HCT116 (cell line): Measurements from ENCODE around the gene ACAP2. TPM values are rescaled to one million over a fixed set of nuclear protein-coding genes. Genes with fewer than 3 reads are reported as not detected.

ENCODE experiments used
- ATAC-seq: fragments of 200-7000 bp; cut with Tn5 transposase; 2 replicates; pipeline ENCODE4 v1.9.1; 2020; ENCODE audit warnings: mild to moderate bottlenecking, moderate library complexity
- BruUV-seq: library from RNA; stranded (reverse); fragments of 400-500 nt; replicated peaks from 2 replicates; lab custom pipeline; 2021; lab: Mats Ljungman, UMichigan
- CTCF ChIA-PET: fragments of 300-600 bp; sonication (Branson Sonifier 250); formaldehyde crosslinking; loops from one replicate; lab custom pipeline; 2021; ENCODE audit warnings: antibody characterized with exemption; lab: Charles Lee
- POLR2A ChIA-PET: fragments of 300-600, 350-600 bp; sonication (Branson Sonifier 250); formaldehyde crosslinking; loops from one replicate; lab custom pipeline; 2021; ENCODE audit warnings: antibody characterized with exemption; lab: Charles Lee
- RAD21 ChIA-PET, 2 experiments: fragments of 300-600 bp; sonication (Branson Sonifier 250); formaldehyde crosslinking; loops; one replicate each; lab custom pipeline; 2023; ENCODE audit warnings: low total read pairs in 2 of 2; ENCODE audit not compliant: uncharacterized antibody in 2 of 2, unreplicated experiment in 2 of 2, low non-redundant PET in 1 of 2; lab: Charles Lee
- DNase-seq: peaks from one replicate; pipeline ENCODE4 v3.0.0-alpha.2; 2010; ENCODE audit warnings: low read depth, low spot score
- H2AFZ ChIP-seq: fragments of 200-600 bp; shearing (Covaris generic), sonication (generic); 2 replicates; pipeline ENCODE4 v1.6.1; 2017; ENCODE audit warnings: low read depth, mixed run types, mixed read lengths, antibody characterized with exemption, low read length; ENCODE audit not compliant: poor library complexity, severe bottlenecking
- H3K27ac ChIP-seq: 2 replicates; pipeline ENCODE4 v1.5.1; 2012; ENCODE audit warnings: low read depth, low read length
- H3K27me3 ChIP-seq: fragments of 200-600 bp; sonication (generic); 2 replicates; pipeline ENCODE4 v1.6.1; 2016; ENCODE audit warnings: mixed run types, low read length, mixed read lengths; ENCODE audit not compliant: insufficient read depth
- H3K36me3 ChIP-seq, 2 experiments: fragments of 200-500 bp in 1 of 2; fragments of 200-600 bp in 1 of 2; sonication (Bioruptor generic) in 1 of 2; sonication (generic) in 1 of 2; 2 replicates each; pipeline versions ENCODE4 v1.5.1 to v1.6.1; 2014 to 2016; ENCODE audit warnings: low read length in 2 of 2, inconsistent platforms in 1 of 2, mixed read lengths in 1 of 2, mixed run types in 1 of 2; ENCODE audit not compliant: insufficient read depth in 2 of 2, control insufficient read depth in 1 of 2
- H3K4me1 ChIP-seq, 2 experiments: fragments of 200-600 bp in 1 of 2; sonication (generic) in 1 of 2; 2 replicates each; pipeline versions ENCODE4 v1.5.1 to v1.6.1; 2012 to 2017; ENCODE audit warnings: low read length in 2 of 2, inconsistent platforms in 1 of 2, mild to moderate bottlenecking in 1 of 2, mixed read lengths in 1 of 2, mixed run types in 1 of 2, moderate library complexity in 1 of 2; ENCODE audit not compliant: insufficient read depth in 2 of 2, control insufficient read depth in 1 of 2
- H3K4me2 ChIP-seq: fragments of 200-600 bp; sonication (generic); 2 replicates; pipeline ENCODE4 v1.6.1; 2017; ENCODE audit warnings: mixed run types, low read length, mixed read lengths
- H3K4me3 ChIP-seq, 2 experiments: fragments of 200-600 bp in 1 of 2; sonication (generic) in 1 of 2; replicated peaks in 1 of 2; 2 replicates each; pipeline ENCODE4 v1.5.1; 2011 to 2016; ENCODE audit warnings: low read length in 2 of 2, control low read depth in 1 of 2, low read depth in 1 of 2, mild to moderate bottlenecking in 1 of 2, mixed read lengths in 1 of 2, mixed run types in 1 of 2
- H3K79me2 ChIP-seq: fragments of 200-600 bp; sonication (generic); 2 replicates; pipeline ENCODE4 v1.6.1; 2017; ENCODE audit warnings: mild to moderate bottlenecking, mixed run types, low read length, moderate library complexity, mixed read lengths; ENCODE audit not compliant: insufficient read depth
- H3K9ac ChIP-seq: fragments of 200-600 bp; sonication (generic); 2 replicates; pipeline ENCODE4 v1.6.1; 2016; ENCODE audit warnings: low read length, mixed read lengths
- H3K9me2 ChIP-seq: fragments of 200-600 bp; sonication (generic), shearing (Covaris generic); 2 replicates; pipeline ENCODE4 v1.6.1; 2017; ENCODE audit warnings: mixed run types, mild to moderate bottlenecking, moderate library complexity; ENCODE audit not compliant: insufficient read depth
- H3K9me3 ChIP-seq, 2 experiments: fragments of 200-500 bp in 1 of 2; fragments of 200-600 bp in 1 of 2; sonication (Bioruptor generic) in 1 of 2; sonication (generic) in 1 of 2; 2 replicates each; pipeline ENCODE4 v1.6.1; 2014 to 2017; ENCODE audit warnings: low read length in 2 of 2, mixed read lengths in 2 of 2, inconsistent platforms in 1 of 2, low read depth in 1 of 2, mild to moderate bottlenecking in 1 of 2, mixed run types in 1 of 2, moderate library complexity in 1 of 2; ENCODE audit not compliant: control insufficient read depth in 1 of 2, insufficient read depth in 1 of 2
- H4K20me1 ChIP-seq: fragments of 200-600 bp; sonication (generic), shearing (Covaris generic); 2 replicates; pipeline ENCODE4 v1.6.1; 2017; ENCODE audit warnings: mixed run types, mild to moderate bottlenecking, moderate library complexity; ENCODE audit not compliant: insufficient read depth
- POLR2AphosphoS5 ChIP-seq: IDR thresholded peaks from 2 replicates; pipeline ENCODE4 v1.6.1; 2011; ENCODE audit warnings: mild to moderate bottlenecking, low read depth, low read length, moderate library complexity
- intact Hi-C: fragments of 100-400 bp; cut with micrococcal nuclease; formaldehyde crosslinking; loops from 2 replicates; pipeline ENCODE4 v1.10.0; 2022
- total RNA-seq: library from RNA; stranded (reverse); gene quantifications from one replicate; pipeline ENCODE4 v1.2.1, GENCODE V29; 2021; ENCODE audit not compliant: unreplicated experiment
- TF ChIP-seq, protein P1 (sequence below): IDR thresholded peaks from 2 replicates; pipeline ENCODE4 v1.6.1; 2011; ENCODE audit warnings: mild to moderate bottlenecking, low read length, moderate library complexity; ENCODE audit not compliant: insufficient replicate concordance; ENCODE audit errors: extremely low read depth
- TF ChIP-seq, protein P2 (sequence below): IDR thresholded peaks from 2 replicates; pipeline ENCODE4 v1.6.1; 2012
- TF ChIP-seq, protein P3 (sequence below), 3 experiments: fragments of 200-600 bp in 1 of 3; sonication (generic) in 1 of 3; IDR thresholded peaks in 2 of 3; conservative IDR thresholded peaks in 1 of 3; 2 replicates each; pipeline ENCODE4 v1.5.1; 2012 to 2017; ENCODE audit warnings: low read depth in 2 of 3, low read length in 2 of 3, antibody characterized with exemption in 1 of 3, borderline replicate concordance in 1 of 3, control low read depth in 1 of 3, mild to moderate bottlenecking in 1 of 3, mixed read lengths in 1 of 3, mixed run types in 1 of 3, moderate library complexity in 1 of 3; ENCODE audit not compliant: insufficient read depth in 1 of 3

Gene ACAP2
- total RNA-seq, 1 experiment from 2014 or later: 43.0 TPM

DNA sequence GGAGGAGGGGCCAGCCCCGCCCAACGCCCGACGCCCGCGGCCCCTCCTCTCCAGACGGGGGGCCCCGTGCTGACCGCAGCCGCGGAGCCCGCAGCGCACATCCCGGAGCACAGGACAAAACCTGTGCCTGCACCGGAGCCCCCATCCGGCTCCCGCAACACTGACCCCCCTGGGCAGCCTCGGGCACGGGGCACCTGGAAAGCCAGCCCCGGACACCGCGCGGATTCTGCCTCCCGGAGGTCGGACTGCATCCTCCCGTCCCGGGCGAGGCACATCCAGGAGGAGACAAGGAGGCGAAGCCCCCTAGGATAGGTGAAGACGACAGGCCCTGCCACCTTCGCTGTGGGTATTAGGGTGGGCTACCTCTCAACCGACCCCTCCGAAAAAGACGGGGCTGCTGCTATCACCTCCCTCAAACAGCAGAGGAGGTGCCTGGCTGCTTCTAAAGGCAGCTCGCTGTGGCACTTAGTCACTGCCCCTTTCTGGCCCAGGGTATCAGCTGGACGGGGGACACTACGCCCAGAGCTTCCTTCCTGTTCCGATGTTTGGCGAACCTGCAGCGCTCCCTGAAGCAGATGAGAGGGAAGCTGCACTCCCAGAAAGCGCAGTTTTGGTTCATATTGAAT, 182.4 kb downstream of the ACAP2 start:
- Histone ChIP-seq H3K9ac (peak overlapping the region; percentile 56), H4K20me1 (no peaks in the 10 kb centered on the region), H3K4me2 (peak overlapping the region; percentile 92), H3K9me2 (no peaks in the 10 kb centered on the region), H3K27me3 (no peaks in the 10 kb centered on the region), H3K9me3 (no peaks in the 10 kb centered on the region), H3K36me3 (no peaks in the 10 kb centered on the region), H3K4me1 (peaks cover 19 to 28% of the 10 kb centered on the region in 2 experiments), H2AFZ (no peak overlapping the region), H3K79me2 (peaks cover 13% of the 10 kb centered on the region), H3K27ac (peak overlapping the region; percentile 92; the same call in 1 of the 2 replicates), H3K4me3 (peak overlapping the region; percentile 42 to 66)
- no TSS peak for BruUV-seq
- RAD21 ChIA-PET: interaction anchor here (1.0 to 1.5 kb wide), 2 partner anchors 578 kb away, joined by 4 to 5 read pairs; no protein-coding TSS in a partner anchor
- CTCF ChIA-PET: interaction anchor here (0.5 to 3.7 kb wide), 4 partner anchors 10 to 588 kb away, joined by 4 to 18 read pairs (median 10); partner anchors contain the start of genes LSG1 and XXYLT1
- no peak for DNase-seq
- POLR2A ChIA-PET: no interaction called here
- TF ChIP-seq, protein P1, sequence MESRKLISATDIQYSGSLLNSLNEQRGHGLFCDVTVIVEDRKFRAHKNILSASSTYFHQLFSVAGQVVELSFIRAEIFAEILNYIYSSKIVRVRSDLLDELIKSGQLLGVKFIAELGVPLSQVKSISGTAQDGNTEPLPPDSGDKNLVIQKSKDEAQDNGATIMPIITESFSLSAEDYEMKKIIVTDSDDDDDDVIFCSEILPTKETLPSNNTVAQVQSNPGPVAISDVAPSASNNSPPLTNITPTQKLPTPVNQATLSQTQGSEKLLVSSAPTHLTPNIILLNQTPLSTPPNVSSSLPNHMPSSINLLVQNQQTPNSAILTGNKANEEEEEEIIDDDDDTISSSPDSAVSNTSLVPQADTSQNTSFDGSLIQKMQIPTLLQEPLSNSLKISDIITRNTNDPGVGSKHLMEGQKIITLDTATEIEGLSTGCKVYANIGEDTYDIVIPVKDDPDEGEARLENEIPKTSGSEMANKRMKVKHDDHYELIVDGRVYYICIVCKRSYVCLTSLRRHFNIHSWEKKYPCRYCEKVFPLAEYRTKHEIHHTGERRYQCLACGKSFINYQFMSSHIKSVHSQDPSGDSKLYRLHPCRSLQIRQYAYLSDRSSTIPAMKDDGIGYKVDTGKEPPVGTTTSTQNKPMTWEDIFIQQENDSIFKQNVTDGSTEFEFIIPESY: no peak
- TF ChIP-seq, protein P2, sequence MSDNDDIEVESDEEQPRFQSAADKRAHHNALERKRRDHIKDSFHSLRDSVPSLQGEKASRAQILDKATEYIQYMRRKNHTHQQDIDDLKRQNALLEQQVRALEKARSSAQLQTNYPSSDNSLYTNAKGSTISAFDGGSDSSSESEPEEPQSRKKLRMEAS: 0 out of 2 replicates have a peak, but pooled peaks have one; percentile 1
- no peak for TF ChIP-seq POLR2AphosphoS5
- TF ChIP-seq, protein P3, sequence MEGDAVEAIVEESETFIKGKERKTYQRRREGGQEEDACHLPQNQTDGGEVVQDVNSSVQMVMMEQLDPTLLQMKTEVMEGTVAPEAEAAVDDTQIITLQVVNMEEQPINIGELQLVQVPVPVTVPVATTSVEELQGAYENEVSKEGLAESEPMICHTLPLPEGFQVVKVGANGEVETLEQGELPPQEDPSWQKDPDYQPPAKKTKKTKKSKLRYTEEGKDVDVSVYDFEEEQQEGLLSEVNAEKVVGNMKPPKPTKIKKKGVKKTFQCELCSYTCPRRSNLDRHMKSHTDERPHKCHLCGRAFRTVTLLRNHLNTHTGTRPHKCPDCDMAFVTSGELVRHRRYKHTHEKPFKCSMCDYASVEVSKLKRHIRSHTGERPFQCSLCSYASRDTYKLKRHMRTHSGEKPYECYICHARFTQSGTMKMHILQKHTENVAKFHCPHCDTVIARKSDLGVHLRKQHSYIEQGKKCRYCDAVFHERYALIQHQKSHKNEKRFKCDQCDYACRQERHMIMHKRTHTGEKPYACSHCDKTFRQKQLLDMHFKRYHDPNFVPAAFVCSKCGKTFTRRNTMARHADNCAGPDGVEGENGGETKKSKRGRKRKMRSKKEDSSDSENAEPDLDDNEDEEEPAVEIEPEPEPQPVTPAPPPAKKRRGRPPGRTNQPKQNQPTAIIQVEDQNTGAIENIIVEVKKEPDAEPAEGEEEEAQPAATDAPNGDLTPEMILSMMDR (IDR thresholded peaks at IDR 0.05 in 2 of 3, conservative IDR thresholded peaks at IDR 0.05 in 1 of 3; ENCODE audit: borderline replicate concordance in 1 of 3, insufficient read depth in 1 of 3, low read depth in 2 of 3, low read length in 2 of 3): 0 out of 6 replicates have a peak, but pooled peaks of 1 of the 3 experiments have one; percentile 16
- ATAC-seq: peak; percentile 53
- intact Hi-C loops: loop anchor here (1.0 to 10.0 kb wide), 3 partner anchors 578 to 926 kb away; partner anchors contain the start of gene LSG1
